HEK293T (cell line): Measurements from ENCODE around the gene KCNN3.

Experiments used
- BHLHE40 ChIP-seq: fragments of 450-650 bp; IDR thresholded peaks from 2 replicates; pipeline ENCODE4 v1.6.1; 2016; ENCODE audit warnings: mild to moderate bottlenecking, moderate library complexity, borderline replicate concordance
- ELF4 ChIP-seq: fragments of 450-650 bp; IDR thresholded peaks from 2 replicates; pipeline ENCODE4 v1.6.1; 2017; ENCODE audit warnings: antibody characterized with exemption
- FOXA1 ChIP-seq: fragments of 450-650 bp; IDR thresholded peaks from 2 replicates; pipeline ENCODE4 v1.6.1; 2016; ENCODE audit warnings: mild to moderate bottlenecking
- FOXK2 ChIP-seq: fragments of 450-650 bp; IDR thresholded peaks from 2 replicates; pipeline ENCODE4 v1.6.1; 2016; ENCODE audit warnings: mild to moderate bottlenecking
- FOXM1 ChIP-seq: fragments of 450-650 bp; IDR thresholded peaks from 2 replicates; pipeline ENCODE4 v1.6.1; 2017; ENCODE audit warnings: mild to moderate bottlenecking, borderline replicate concordance
- L3MBTL2 ChIP-seq: fragments of 450-650 bp; conservative IDR thresholded peaks from 2 replicates; pipeline ENCODE4 v1.6.1; 2016; ENCODE audit warnings: mild to moderate bottlenecking
- LEF1 ChIP-seq: fragments of 450-650 bp; IDR thresholded peaks from 2 replicates; pipeline ENCODE4 v1.6.1; 2017; ENCODE audit warnings: mild to moderate bottlenecking, borderline replicate concordance
- NFRKB ChIP-seq: fragments of 450-650 bp; IDR thresholded peaks from 2 replicates; pipeline ENCODE4 v1.6.1; 2016; ENCODE audit warnings: mild to moderate bottlenecking, moderate library complexity
- SP1 ChIP-seq: fragments of 450-650 bp; IDR thresholded peaks from 2 replicates; pipeline ENCODE4 v1.6.1; 2017
- SUZ12 ChIP-seq: fragments of 450-650 bp; IDR thresholded peaks from 2 replicates; pipeline ENCODE4 v1.6.1; 2016; ENCODE audit warnings: mild to moderate bottlenecking
- TARDBP ChIP-seq: fragments of 450-650 bp; IDR thresholded peaks from 2 replicates; pipeline ENCODE4 v1.6.1; 2016
- ZNF384 ChIP-seq: fragments of 450-650 bp; IDR thresholded peaks from 2 replicates; pipeline ENCODE4 v1.6.1; 2016
- TF ChIP-seq, protein P1 (sequence below): fragments of 450-650 bp; IDR thresholded peaks from 2 replicates; pipeline ENCODE4 v1.6.1; 2016

DNA sequence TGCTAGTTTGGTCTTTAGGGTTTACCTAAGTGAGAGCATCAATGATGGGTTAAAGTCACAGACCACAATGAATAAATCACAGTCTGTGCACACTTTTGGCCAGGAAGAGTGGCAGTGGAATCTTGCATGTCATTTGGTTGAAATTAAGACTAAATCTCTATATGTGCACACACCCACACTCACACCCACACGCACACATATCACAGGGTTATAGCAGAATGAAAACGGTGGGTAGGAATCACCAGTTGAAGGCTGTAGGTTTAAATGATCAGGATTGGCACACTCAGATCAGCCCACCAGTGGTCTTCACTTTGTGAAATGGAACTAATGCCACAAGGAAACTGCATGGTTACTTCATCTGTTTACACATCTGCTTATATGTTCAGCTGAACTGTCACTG, 164.5 kb downstream of the KCNN3 start:
- TF ChIP-seq BHLHE40 (no peak), L3MBTL2 (no peak), SUZ12 (no peak), LEF1 (no peak), ZNF384 (no peak), FOXM1 (no peak), SP1 (no peak), TARDBP (no peak), FOXA1 (no peak), FOXK2 (no peak), ELF4 (no peak), NFRKB (no peak)
- TF ChIP-seq, protein P1, sequence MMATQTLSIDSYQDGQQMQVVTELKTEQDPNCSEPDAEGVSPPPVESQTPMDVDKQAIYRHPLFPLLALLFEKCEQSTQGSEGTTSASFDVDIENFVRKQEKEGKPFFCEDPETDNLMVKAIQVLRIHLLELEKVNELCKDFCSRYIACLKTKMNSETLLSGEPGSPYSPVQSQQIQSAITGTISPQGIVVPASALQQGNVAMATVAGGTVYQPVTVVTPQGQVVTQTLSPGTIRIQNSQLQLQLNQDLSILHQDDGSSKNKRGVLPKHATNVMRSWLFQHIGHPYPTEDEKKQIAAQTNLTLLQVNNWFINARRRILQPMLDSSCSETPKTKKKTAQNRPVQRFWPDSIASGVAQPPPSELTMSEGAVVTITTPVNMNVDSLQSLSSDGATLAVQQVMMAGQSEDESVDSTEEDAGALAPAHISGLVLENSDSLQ, result no peak
